GM21390 (cell line): ENCODE measurements around the gene RPS27.

Source experiments
- ATAC-seq: cut with Tn5 transposase; IDR thresholded peaks from one replicate; pipeline ENCODE4 v1.9.1; 2021; ENCODE audit not compliant: unreplicated experiment

The RPS27 gene

DNA sequence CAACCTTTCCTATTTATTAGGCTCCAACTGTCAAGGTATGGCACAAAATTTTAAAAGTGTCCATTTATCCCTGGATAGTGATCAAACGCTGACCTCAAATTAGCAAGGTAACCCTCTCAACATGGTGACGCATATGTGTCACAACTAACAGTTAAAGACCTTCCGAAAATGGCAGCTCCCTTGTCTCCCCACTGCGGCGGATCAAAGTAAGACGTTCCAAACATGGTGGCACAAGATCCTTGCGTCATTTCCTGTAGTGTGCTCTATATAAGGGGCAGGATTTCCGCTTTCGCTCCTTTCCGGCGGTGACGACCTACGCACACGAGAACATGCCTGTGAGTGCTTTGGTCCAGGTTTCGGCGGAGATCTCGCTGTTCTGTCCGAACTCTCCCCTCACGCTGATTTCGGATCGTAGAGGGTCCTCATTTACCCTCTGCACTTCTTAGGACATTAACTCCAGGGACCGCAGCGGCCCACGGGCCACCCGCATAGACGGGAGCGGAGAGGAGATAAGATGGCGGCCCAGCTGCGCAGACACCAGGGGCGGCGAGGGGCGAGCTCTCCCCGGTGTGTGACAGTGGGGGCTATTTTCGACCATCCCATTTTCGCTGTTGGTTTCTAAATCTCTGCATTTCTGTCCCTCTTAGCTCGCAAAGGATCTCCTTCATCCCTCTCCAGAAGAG is at the start of gene RPS27:
Gene RPS27, plus strand, starts transcription at position 295 of the 683 bp plus-strand sequence. Its CDS starts 35 bp downstream, at position 330.
- peak; percentile 75 for ATAC-seq

GRCh38 chr1:153941826-153942725 is 48.5 kb upstream of the RPS27 start:
- no peak for ATAC-seq

GRCh38 chr1:153942766-153943549 is 47.6 kb upstream of the RPS27 start:
- ATAC-seq: no peak

DNA sequence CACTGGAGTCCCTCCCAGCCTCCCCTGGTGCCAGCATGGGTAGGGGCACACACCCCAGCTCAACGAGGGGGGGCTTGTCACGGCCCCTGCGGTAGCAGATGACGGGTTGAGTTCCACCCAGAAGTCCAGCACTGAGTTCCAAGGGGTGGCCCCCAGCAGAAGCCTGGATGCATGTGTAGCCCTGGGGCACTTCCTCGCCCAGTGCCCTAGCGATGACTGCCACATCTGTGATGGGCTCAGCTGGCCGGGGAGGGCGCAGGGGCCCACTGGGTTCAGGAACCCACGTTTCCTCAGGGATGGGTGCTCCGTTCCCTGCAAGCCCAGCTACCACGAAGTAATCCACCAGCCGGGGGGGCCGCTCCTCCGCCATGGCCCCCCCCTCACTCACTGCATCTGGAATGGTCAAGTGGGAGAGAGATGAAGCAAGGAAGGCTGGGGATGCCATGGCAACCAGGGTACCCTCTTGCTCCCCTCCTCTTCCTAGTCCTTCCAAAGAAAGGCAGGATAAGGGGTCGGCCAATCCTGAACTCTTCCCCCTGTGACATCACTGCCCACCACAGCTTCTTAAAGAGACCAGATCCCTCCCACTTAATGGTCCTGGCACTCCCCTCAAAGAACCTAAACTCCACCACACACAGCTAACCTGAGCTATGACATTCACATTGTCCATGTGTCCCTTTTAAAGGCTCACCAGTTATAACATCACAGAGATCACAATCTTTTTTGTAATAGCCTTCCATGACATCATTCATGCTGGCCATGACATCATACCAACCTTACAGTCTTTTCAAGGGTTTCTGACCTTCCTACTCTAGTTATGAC is 46.3 kb upstream of the RPS27 start:
- no peak for ATAC-seq

- no peak for ATAC-seq
Measured at GRCh38 chr1:153944827-153945117, 45.8 kb upstream of the RPS27 start.

GRCh38 chr1:153945131-153945794 is 45.3 kb upstream of the RPS27 start:
- peak; percentile 8 for ATAC-seq

DNA sequence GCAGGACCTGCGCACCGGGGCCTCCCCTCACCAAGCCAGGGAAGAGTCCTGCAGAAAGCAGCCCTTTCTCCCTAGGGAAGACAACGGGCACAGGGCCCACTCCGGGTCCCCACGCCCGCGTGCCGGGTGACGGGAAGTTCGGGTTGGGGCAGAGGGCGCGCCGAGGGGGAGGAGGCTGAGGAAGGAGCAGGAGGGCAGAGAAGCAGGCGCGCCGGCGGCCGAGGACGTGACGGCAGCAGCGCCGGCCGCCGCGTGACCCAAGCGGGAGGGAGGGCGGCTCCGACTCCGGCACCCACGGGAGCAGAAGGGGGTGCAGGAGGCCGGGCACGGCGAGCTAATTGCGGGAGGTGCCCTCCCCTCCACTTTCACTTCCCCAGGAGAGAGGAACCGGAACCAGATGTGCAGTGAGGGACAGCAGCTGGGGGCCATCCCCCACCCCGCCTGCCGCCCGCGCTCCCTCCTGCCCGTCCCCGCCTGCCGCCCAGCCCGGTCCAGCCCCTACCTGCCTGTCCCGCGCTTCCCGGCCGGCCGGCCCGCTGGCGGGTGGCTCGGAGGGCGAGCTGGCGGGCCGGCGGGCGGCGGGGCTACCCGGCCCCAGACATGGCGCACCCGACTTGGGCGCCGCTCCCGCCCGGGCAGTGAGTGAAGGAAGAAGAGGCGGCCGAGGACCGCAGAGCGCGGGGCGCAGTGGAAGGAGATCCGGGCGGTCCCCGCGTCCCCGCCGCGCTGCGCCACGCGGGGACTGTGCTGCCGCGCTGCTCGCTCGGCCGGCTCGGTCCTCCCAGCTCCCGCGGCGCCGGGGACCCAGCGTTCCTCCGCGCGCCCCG is 44.6 kb upstream of the RPS27 start:
- ATAC-seq: peak; percentile 61

- ATAC-seq: peak; percentile 66
Measured at GRCh38 chr1:153946622-153947241, 43.8 kb upstream of the RPS27 start, which contains the start of gene DENND4B. Gene DENND4B (minus strand): TSS chr1:153946718. CDS start chr1:153944374, 2,344 bp downstream.

- ATAC-seq: no peak
Measured at GRCh38 chr1:153951183-153951582, 39.4 kb upstream of the RPS27 start.

DNA sequence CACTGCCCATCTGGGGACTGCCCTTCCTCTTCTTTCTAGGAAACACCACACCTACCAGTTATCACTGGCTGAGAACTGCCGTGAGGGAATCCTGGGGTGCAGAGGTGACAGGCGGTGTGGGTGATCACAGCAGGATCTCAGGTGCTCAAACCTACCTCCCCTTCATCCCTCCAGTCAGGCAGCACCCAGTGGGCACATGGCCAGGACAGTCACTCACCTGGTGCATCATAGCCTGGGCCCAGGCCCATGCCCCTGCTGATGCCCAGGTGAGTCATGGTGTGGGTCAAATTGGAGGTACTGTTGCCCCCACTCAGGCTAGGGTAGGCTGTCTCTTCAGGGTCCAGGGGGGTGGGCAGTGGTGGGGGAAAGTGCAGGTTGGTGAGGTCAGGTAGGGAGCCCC is 38.8 kb upstream of the RPS27 start:
- no peak for ATAC-seq

GRCh38 chr1:153953859-153954365 is 36.6 kb upstream of the RPS27 start:
- ATAC-seq: no peak

DNA sequence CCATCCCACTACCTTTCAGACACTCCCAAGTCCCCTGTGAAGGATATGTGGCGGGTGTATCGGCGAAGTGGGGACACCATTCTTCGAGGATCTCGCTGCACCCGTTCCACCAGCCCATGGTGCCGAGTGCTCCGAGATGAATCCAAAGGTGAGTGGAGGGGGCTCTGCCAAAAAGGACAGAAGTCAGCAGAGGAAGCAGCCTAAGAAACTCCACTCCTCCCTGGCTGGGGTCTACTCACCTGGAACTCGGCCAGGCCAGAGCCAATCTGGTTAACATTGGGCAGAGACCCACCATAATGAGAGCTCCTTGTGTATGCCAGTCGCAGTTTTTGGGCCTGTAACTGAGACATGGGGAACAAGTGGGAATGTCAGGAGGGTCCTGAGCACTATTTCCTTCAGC is 35.7 kb upstream of the RPS27 start:
- no peak for ATAC-seq

DNA sequence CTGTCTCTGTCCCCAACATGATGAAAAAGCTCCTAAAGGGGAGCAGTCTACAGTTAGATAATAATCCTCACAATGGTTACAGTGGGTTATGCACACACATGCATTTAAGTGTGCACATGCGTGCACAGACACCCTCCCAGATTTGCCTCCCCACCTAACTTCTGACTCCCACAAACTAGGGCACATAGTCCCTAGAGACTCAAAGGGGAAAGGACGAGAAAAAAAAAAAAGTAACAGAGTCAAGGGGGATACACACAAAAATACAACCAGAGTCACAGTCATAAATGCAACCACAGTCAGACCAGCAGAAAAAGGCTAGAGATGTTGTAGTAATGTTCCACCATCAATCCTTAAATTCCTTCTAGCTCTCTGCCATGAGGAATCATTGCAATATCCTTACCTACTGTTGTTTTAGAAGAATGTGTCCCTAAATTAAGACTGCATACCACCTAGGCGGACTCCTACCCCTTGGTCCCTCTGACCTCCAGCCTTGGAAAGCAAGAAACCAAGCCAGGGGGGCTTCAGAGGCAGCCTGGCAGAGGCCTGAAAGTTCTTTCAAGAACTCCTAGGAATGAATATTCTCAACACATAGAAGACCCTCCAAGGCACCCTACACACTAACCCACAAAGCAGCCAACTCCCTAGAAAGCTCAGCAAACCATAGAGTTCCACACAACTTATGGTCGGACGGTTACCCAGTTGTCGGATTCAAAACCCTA is 33.4 kb upstream of the RPS27 start:
- ATAC-seq: no peak

DNA sequence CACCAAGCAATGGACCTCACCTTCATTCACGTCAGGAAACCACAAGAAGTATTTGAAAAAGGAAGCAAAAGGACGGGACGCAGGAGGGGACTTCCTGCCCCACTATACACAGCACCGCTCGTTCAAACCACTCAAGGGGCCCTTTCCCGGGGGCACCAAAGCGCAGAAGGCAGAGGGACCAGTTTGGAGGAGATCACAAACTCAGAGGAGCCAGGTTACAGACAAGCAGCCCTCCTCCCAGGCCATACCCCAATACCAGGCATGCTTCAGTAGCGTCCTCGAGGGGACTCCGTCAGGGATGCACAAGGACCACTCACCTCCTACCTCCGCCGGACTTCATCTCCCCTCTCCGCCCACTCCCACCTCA is 32.8 kb upstream of the RPS27 start:
- peak; percentile 22 for ATAC-seq

- ATAC-seq: peak; percentile 75
Measured at GRCh38 chr1:153958111-153958960, 32.2 kb upstream of the RPS27 start, which contains the start of gene CRTC2. Gene CRTC2 (minus strand): TSS chr1:153958612. CDS start chr1:153958497, 115 bp downstream.

GRCh38 chr1:153958961-153959260 is 31.7 kb upstream of the RPS27 start:
- ATAC-seq: no peak

- ATAC-seq: no peak
Measured at GRCh38 chr1:153959454-153959853, 31.1 kb upstream of the RPS27 start.
